CD4-positive, alpha-beta T cell treated with Interferon alpha-2 for 1 hour (primary cell): ENCODE measurements around the gene HVCN1.
"Not testable (repeated sequence)": the region's sequence is repeated elsewhere in the genome, so short reads cannot be mapped to it uniquely, and the experiment has no call there.

ENCODE experiments used
- DNase-seq, 2 donors: peaks; one replicate each; pipeline ENCODE4 v3.0.0-alpha.2; 2020 to 2022

The HVCN1 gene

DNA sequence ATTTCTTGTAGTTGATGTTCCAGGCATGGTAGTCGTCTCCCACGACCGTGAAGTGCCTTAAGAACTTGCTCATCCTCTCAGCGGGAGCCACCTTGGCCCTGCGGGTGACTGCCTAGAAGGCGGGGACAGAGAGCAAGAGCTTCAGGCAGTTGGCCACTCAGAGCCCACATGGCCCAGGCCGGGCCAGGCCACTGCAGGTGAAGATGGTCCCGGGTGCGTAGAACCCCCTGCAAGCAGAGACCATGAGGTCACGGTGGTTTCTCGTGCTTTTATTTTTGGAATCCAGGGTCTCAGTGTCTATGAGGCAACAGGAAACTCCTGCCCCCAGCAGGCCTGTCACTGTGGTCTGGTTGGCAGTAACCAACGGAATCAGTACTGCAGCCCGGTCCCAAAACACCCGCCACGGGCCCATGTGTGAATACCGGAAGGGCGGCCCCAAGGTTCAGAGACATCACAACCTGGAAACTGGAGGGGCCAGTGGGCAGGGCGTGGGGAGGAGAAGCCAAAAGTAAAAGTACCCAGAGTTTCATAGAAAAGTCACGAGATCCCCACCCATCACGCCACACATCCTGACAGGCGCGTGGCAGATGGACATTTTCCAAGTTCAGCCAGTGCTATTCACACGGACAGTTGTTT, 27.5 kb downstream of the HVCN1 start:
- peak; percentile 64 to 76 for DNase-seq

GRCh38 chr12:110658878-110659277, 30.0 kb downstream of the HVCN1 start:
- DNase-seq: no peak

DNA sequence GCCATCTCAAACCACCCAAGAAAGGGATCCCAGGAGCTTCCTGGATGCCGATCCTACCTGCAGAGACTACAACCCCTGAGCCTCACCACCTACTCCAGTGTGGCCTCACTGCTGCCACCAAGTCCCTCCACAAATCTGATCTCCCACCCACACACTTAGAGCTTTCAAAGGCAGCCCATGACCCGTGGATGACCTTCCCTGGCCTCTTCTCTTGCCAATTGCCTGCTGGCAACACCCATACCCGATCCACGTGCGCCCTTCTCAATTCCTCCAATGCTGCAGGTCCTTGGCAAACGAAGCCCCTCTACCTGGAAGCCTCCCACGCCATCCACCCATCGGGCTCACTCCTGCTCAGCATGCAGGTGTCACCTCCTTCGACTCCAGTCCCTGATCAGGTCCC, 30.7 kb downstream of the HVCN1 start:
- DNase-seq: no peak

GRCh38 chr12:110657747-110658146, 31.2 kb downstream of the HVCN1 start:
- DNase-seq: no peak

DNA sequence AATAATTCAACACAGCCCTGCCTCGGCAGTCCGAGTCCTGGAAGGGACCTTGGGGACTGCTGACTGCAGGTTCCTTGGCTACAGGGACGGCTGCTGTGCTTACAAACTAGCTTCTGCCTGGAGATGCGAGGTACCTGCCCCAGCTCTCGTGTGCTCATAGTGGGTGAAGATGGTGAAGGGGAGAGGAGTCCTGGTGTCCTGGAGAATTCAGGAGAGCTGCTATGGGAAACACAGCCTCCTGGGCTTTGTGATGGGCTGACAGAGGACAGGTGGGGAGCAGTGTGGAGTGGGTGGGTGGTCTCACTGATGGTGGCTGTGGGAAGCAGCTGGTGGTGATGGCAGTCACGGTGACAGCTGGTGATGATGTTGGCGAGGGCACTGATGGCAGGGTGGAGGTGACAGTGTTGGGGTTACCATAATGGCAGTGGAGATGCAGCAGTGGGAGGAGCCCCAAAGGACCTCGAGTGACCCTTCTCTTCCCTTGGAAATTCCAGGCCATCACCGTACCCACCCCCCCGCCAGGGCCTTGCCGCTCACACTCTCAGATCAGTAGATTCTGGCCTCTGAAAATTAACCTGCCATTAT, 32.8 kb downstream of the HVCN1 start:
- no peak for DNase-seq

GRCh38 chr12:110654238-110654637, 34.7 kb downstream of the HVCN1 start:
- not testable (repeated sequence) for DNase-seq

DNA sequence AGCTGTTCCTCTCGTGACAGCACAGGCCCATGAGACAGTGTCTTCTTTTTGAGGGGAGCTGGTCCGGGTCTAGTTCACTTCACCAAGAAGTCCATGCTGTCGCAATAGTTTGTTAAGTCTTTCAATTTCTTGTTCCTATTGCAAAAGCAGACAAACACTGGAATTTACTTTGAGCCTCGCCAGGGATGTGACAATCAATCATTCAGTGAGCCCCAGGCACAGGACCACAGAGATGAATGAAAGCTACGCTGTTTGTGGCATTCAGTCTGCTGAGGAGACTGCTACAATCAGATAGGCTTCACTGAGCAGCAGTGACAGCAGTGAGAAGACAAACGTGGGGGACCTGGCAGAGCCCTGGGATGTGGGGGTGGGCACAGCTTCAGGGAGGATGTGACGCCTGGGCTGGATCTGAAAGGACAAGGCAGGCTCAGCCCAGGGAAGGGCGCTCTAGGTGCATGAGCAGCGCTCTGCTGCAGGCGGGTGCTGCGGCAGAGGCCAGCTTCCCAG, 39.5 kb downstream of the HVCN1 start:
- DNase-seq: no peak

- DNase-seq: peak; percentile 11 to 76
These were observed 41.3 kb downstream of the HVCN1 start for GRCh38 chr12:110647631-110648040.

DNA sequence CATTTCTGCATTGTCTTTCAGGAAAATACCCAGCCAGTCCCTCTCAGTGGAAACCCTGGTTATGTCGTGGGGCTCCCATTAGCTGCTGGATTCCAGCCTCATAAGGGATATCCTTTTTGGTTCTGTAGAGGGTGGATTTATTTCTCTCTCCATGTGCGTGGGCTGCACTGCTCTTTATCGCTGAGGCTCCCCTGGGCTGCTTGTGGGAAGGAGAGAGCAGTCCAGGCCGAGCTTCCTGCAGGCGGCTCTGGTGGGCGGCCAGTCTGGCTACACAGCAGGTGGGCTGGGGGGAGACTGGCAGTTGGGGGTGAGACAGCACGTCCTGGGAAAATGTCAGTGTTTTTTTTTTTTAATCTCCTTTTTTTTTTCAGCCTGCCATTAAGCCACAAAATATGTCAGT, 47.4 kb downstream of the HVCN1 start:
- no peak for DNase-seq

- DNase-seq: no peak
These were observed 48.5 kb downstream of the HVCN1 start for GRCh38 chr12:110640275-110641025.

DNA sequence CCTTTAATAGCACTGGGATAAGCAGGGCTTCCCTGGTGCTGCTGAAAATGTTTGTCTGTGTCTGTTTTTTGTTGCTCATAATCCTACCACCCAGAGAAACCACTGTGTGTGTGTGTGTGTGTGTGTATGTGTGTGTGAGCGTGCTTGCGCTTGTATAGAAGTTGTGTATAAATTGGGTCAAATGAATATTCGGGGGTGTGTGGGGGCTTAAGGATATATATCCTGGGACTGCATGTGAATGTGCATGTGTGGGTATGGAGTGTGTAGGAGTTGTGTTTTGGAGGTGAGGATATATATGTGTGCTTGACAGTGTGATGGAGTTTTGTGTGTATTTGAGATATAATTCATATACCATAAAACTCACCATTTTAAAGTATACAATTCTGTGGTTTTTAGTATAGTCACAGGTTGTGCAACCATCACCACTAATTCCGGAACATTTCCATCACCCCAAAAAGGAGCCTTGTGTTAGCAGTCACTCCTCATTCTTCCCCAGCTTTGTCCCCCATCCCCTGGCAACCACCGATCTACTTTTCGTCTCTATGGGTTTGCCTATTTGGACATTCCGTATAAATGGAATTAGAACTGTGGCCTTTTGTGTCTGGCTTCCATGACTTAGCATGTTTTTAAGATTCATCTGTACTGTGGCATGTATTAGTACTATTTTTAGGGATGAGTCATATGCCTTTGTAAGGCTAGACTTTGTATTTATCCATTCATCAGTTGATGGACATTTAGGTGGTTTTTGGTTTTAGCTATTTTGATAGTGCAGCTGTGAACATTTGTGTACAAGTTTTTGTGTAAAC, 49.4 kb downstream of the HVCN1 start:
- no peak for DNase-seq

DNA sequence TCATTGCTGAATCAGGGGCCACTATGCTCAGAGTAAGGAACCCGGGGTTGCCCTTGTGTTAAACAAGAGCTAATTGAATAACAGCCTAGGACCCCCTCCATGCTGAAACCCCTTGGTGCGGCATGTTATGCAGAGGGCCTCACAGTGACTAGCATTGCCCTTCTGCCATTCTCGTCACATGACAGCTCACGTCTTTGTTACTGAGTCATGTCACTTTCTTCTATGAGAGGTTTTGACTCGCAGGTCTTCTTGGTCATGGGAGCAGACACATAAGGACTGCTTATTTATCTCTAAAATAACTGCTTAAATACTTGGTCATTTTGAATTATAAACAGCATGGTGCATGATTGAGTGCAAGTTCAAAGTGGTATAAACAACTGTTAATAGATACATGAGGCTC, 50.1 kb downstream of the HVCN1 start:
- no peak for DNase-seq

DNA sequence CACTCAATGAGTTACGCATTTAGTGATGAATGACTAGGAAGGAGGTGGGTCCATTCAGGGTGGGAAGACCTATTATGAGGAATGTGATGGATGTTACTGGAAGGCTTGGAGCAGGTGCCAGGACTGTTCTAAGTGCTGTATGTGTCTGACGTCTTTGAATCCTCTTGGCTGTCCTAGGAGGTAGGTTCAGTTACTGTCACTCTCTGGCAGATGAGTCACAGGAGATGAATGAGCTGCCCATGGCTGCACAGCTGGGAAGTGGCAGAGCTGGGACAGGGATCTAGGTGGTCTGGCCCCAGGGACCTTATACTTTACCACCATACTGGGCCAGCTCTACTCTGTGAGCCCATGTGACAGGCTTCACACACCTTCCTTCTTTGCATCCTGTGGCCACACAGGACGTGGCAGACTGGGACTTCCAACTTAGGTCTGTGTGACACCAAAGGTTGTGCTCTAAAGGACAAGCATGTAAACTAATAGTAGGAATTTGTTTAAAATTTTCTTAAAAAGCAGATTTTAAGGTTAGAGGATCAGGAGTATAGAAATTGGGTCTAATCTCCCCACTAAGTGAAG, 51.0 kb downstream of the HVCN1 start:
- DNase-seq: no peak

GRCh38 chr12:110636516-110636915, 52.4 kb downstream of the HVCN1 start:
- peak in 1 of 2 donors; percentile 21 for DNase-seq

GRCh38 chr12:110635055-110635454, 53.9 kb downstream of the HVCN1 start:
- DNase-seq: no peak

GRCh38 chr12:110627500-110628195, 61.3 kb downstream of the HVCN1 start:
- DNase-seq: no peak

- no peak for DNase-seq
These were observed 66.3 kb downstream of the HVCN1 start for GRCh38 chr12:110622582-110622981.

DNA sequence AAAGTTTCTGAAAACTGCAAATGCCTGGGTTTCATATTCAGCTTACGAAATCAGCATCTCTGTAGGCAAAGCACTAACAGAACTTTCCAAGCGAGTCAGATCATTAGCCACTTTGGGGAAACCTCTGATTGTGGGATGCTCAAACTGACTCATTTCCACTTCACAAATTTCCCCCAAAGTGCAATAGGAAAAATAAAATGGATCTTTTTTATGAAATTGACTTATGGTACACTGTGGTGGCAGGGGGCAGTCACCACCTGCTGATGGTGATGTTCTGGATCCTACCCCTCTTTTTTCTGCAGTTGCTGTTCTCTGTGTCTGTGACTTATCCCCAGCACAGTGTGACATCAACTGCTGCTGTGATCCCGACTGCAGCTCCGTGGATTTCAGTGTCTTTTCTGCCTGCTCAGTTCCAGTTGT, 69.4 kb downstream of the HVCN1 start:
- DNase-seq: peak; percentile 14 to 18

GRCh38 chr12:110616471-110617115, 72.3 kb downstream of the HVCN1 start:
- no peak for DNase-seq

GRCh38 chr12:110615171-110615570, 73.7 kb downstream of the HVCN1 start:
- DNase-seq: no peak
